Measurements from ENCODE around the gene RDH16.
"Not testable (repeated sequence)": the region's sequence is repeated elsewhere in the genome, so short reads cannot be mapped to it uniquely, and the experiment has no call there.

RDH16 gene

DNA sequence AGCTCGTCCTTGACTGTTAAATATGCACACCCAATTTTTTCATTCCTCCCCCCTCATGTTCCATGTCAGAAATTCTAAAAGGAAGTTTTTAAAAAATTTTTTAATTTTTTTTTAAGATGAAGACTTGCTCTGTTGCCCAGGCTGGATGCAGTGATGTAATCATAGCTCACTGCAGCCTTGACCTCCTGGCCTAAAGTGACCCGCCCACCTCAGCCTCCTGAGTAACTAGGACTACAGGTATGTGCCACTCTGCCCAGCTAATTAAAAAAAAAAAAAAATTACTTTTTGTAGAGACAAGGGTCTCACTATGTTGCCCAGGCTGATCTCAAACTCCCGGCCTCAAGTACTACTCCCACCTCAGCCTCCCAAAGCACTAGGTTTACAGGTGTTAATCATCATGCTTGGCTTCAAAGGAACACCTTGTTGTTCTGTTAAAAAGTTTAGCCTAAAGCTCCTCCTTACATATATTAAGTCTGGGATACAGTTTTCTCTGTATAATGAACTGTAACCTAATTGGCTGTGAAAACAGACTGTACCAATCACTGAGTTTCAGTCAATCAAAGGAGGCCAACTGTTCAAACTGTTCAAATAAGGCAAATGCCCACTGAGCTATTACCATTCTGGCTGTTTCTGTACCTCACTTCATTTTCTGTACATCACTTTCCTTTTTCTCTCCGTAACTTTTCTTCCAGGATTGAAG, 41.0 kb downstream of the RDH16 start:
- DNase-seq = no peak

DNA sequence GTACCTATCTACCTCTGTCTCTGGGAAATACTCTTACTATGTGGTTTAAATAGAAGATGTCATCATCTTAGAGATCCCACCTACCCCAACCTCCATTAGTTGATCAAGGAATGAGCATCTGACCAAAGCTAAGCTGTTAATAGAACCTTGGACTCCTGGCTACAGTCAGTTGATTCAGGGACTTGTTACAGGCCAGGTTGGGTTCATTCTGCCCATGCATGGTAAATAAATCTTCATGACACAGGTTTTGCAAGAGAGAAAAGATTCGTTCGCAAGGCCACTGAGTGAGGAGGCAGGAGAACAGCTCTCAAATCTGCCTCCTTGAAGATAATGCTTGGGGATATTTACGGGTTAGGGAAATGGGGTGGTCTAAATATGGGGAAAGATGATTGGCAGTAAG, 42.7 kb downstream of the RDH16 start:
- DNase-seq = no peak

DNA sequence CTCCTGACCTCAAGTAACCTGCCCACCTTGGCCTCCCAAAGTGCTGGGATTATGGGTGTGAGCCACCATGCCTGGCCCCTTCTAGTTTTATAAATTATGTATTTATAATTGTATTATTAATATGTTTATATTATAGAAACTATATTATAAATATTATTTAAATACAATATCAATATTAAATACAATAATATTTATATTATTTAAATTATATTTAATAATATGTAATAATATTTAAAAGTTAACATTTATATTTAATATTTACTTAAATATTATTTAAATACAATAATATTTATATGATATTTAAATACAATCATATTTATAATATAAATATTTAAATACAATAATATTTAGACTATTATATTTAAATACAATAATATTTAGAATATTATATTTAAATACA, 43.2 kb downstream of the RDH16 start:
- DNase-seq = no peak

DNA sequence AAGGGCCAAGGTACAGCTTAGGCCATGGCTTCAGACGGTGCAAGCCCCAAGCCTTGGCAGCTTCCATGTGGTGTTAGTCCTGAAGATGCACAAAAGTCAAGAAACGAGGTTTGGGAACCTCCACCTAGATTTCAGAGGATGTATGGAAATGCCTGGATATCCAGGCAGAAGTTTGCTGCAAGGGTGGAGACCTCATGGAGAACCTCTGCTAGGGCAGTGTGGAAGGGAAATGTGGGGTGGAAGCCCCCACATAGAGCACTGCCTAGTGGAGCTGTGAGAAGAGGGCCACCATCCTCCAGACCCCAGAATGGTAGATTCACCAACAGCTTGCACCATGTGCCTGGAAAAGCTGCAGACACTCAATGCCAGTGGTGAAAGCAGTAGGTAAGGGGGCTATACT, 48.0 kb downstream of the RDH16 start:
- not testable (repeated sequence) for DNase-seq

DNA sequence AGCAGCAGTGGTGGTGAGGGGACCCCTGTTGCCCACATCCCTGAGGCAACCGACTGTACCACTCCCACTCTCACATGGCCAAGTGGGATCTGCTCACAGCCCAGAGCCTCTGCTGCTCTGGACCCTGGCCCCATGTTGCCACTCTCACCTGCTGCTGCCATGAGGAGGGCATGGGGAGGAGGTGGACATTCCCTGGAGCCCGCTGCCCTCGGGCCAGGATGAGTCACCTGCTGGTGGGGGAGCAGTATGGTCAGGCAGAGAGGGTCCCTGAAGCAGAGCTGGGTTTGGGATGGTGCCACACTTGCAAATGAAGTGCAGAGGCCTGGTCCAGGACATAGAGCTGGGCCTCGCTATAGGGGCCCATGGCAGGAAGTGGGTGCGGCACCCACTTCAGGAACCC, 49.3 kb downstream of the RDH16 start:
- DNase-seq = no peak

DNA sequence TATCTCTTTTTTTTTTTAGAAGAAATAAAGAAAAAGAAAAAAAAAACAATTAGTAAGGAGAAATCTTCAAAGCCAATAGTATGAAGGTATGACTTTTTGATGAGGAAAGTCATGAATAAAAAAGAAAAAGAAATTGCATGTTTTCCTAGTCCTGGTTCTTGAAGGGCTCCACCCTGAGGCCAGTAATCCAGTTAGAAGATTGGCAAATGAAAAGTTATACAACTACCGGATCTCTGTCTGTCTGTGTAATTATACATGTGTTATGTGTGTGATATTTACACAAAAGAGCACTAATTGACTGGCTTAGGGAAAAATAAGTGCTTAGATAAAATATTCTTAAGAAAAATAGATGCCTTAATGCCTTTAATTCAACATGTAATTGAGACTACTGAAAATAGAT, 51.6 kb downstream of the RDH16 start:
- no peak for DNase-seq

DNA sequence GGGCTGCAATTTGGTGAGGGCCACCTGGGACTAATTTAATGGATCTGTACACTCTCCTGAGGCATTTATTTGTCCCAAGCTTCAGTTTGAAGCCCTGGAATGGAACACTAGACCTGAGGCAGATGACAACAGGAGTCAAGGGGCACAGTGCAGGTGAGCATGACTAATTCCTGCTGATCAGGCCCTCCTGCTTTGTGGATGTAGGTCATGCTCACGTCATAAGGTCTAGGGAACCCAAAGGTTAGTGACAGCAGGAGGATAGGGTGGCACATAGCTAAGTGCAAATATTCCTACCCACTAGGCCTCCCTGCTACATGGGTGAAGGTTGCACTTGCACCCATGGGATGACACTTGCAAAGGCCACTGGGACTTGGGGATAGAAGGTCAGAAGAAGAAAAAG, 54.0 kb downstream of the RDH16 start:
- no peak for DNase-seq

Data from NCI-H2107 (cell line).